Osteoblast (primary cell): ENCODE measurements around the gene CPNE8. TPM values are rescaled to one million over a fixed set of nuclear protein-coding genes. Genes with fewer than 3 reads are reported as not detected.

Experiments
- DNase-seq: peaks from one replicate; pipeline ENCODE4 v3.0.0; 2011; ENCODE audit warnings: low spot score, mixed read lengths; ENCODE audit not compliant: insufficient read length; ENCODE audit errors: missing footprints
- H2AFZ ChIP-seq: 2 replicates; pipeline ENCODE4 v1.6.0; 2011; ENCODE audit warnings: mild to moderate bottlenecking, low read length
- H3K27ac ChIP-seq: 2 replicates; pipeline ENCODE4 v1.5.1; 2011; ENCODE audit warnings: mild to moderate bottlenecking, low read depth, low read length, moderate library complexity
- H3K27me3 ChIP-seq: 2 replicates; pipeline ENCODE4 v1.6.0; 2012; ENCODE audit warnings: mild to moderate bottlenecking, control low read depth, inconsistent platforms, low read length, moderate library complexity; ENCODE audit not compliant: insufficient read depth
- H3K36me3 ChIP-seq: 2 replicates; pipeline ENCODE4 v1.5.1; 2011; ENCODE audit warnings: mild to moderate bottlenecking, low read length, control low read depth, moderate library complexity; ENCODE audit not compliant: insufficient read depth
- H3K4me1 ChIP-seq: 2 replicates; pipeline ENCODE4 v1.5.1; 2011; ENCODE audit warnings: mild to moderate bottlenecking, low read length, control low read depth, moderate library complexity; ENCODE audit not compliant: insufficient read depth
- H3K4me2 ChIP-seq: 2 replicates; pipeline ENCODE4 v1.6.0; 2011; ENCODE audit warnings: mild to moderate bottlenecking, low read length; ENCODE audit not compliant: insufficient read depth
- H3K4me3 ChIP-seq: fragments of 200-600 bp; sonication (generic); 3 replicates; pipeline ENCODE4 v1.5.1; 2012; ENCODE audit warnings: mild to moderate bottlenecking, low read length, inconsistent platforms; ENCODE audit not compliant: insufficient read depth
- H3K79me2 ChIP-seq: 2 replicates; pipeline ENCODE4 v1.6.0; 2012; ENCODE audit warnings: mild to moderate bottlenecking, low read length, control low read depth, inconsistent platforms; ENCODE audit not compliant: insufficient read depth
- H3K9me3 ChIP-seq: 2 replicates; pipeline ENCODE4 v1.5.1; 2011; ENCODE audit warnings: low read depth, low read length, control low read depth
- H4K20me1 ChIP-seq: 2 replicates; pipeline ENCODE4 v1.6.0; 2012; ENCODE audit warnings: mild to moderate bottlenecking, low read length, control low read depth; ENCODE audit not compliant: insufficient read depth
- CTCF ChIP-seq: IDR thresholded peaks from 2 replicates; pipeline ENCODE4 v1.5.1; 2011; ENCODE audit warnings: mild to moderate bottlenecking, low read depth, low read length, moderate library complexity; ENCODE audit errors: extremely low read depth
- total RNA-seq: library from RNA; depleted of rRNA; stranded (reverse); fragments of >200 nt; gene quantifications from 2 replicates; pipeline ENCODE4 v1.2.3, GENCODE V29; 2012

Gene CPNE8
- total RNA-seq, 1 donor: 20.6 TPM

GRCh38 chr12:38912116-38912515 lies 6.7 kb upstream of the CPNE8 start:
- Histone ChIP-seq H3K9me3 (no peaks in the 10 kb centered on the region), H3K36me3 (no peaks in the 10 kb centered on the region), H4K20me1 (no peaks in the 10 kb centered on the region), H2AFZ (peak overlapping the region; percentile 49), H3K4me2 (no peak overlapping the region), H3K4me3 (no peak overlapping the region), H3K27ac (no peak overlapping the region), H3K4me1 (no peaks in the 10 kb centered on the region), H3K79me2 (no peaks in the 10 kb centered on the region), H3K27me3 (no peaks in the 10 kb centered on the region)
- DNase-seq: peak; percentile 10
- no peak for TF ChIP-seq CTCF

DNA sequence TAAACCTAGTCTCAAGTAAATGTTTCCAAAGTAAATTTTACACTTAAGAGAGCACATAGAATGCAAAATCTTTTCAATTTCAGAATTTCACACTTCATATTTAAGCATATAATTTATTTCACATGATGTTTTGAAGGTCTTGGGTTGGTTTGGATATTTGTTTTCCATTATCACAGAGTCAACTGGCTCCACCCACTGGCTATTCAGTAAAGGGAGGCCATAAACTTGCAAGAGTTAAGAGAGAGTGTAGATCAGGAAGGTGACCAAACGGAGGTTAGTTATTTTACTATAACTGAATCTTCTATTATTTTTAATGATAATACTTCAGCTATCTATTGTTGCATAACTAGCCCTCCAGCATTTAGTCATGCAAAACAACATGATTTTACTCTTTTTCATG lies 6.2 kb upstream of the CPNE8 start:
- H2AFZ ChIP-seq: no peak overlapping the region
- H3K4me1 ChIP-seq: no peaks in the 10 kb centered on the region
- H3K27ac ChIP-seq: no peak overlapping the region
- H3K9me3 ChIP-seq: no peaks in the 10 kb centered on the region
- no peak overlapping the region for H3K4me2 ChIP-seq
- no peak for TF ChIP-seq CTCF
- H3K27me3 ChIP-seq: no peaks in the 10 kb centered on the region
- H3K79me2 ChIP-seq: no peaks in the 10 kb centered on the region
- H4K20me1 ChIP-seq: no peaks in the 10 kb centered on the region
- no peaks in the 10 kb centered on the region for H3K36me3 ChIP-seq
- no peak for DNase-seq
- H3K4me3 ChIP-seq: no peak overlapping the region

DNA sequence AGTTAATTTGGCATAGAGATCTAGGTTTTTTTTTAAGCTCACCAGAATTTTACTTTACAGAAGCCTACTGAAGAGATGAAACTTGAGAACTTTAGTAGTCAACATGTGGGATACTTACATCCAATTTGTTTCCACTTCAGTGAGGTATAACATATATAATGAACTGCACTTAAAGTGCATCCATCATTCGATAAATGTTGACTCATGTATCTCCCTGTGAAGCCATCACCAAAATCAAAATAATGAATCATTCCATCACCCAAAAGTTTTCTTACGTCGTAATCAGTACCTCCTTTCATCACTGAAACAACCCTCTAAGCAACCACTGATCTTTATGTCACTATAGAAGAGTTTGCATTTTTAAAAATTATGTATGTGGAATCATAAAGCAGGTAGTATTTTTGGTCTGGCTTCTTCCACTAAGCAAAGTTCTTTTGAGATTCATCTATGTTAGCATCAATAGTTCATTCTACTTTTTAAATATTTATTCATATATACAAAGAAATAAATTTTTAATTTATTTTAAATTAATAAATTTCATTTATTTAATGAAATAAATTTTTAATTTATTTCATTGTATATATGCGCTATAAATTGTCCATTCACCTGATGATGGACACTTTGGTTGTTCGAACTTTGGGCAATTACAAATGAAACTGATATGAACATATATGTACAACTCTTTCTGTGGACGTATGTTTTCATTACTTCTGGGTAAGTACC lies 2.0 kb upstream of the CPNE8 start:
- peak overlapping the region; percentile 82 for H3K4me3 ChIP-seq
- peaks cover 6% of the 10 kb centered on the region for H3K79me2 ChIP-seq
- peaks cover 6% of the 10 kb centered on the region for H3K4me1 ChIP-seq
- peak; percentile 35 for DNase-seq
- H3K27ac ChIP-seq: peak overlapping the region; percentile 32
- no peaks in the 10 kb centered on the region for H3K36me3 ChIP-seq
- H3K27me3 ChIP-seq: no peaks in the 10 kb centered on the region
- no peaks in the 10 kb centered on the region for H3K9me3 ChIP-seq
- H3K4me2 ChIP-seq: peak overlapping the region; percentile 99
- TF ChIP-seq CTCF: no peak
- no peaks in the 10 kb centered on the region for H4K20me1 ChIP-seq
- H2AFZ ChIP-seq: peak overlapping the region; percentile 98

DNA sequence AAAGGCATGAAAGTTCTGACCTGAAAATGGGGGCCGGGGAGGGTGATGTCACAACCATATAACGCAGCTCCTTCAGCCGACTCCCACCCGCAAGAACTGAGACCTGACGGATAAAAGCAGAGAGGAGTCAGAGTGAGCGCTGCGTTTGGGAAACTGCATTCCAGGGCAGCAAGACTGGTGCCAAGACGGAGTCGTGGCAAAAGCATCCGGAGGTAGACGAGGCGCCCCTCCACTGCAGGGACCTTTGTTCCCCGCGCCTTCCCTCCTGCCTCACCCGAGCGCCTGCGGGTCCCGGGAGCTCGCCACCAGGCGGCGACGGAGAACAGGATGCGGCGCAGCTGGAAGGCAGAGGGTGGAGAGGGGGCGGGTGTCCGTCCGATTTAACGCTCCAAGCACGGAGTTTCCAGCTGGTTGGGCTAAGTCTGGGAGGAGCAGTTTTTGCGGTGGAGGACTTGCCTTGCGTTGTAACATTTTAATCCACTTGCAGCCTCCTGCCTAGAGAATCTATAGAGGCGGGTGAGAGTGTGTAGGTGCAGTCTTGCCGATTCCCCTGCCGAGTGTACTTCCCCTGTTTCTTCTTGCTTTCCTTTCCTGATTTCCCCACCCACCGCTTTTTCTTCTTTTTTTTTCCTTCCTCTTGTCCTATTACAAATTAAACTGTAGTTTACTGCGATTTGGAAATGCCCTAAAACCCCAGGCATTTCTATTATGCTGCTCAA lies 1.2 kb upstream of the CPNE8 start:
- H3K9me3 ChIP-seq: no peaks in the 10 kb centered on the region
- H4K20me1 ChIP-seq: no peaks in the 10 kb centered on the region
- H3K36me3 ChIP-seq: no peaks in the 10 kb centered on the region
- DNase-seq: peak; percentile 90
- peak overlapping the region; percentile 98 for H2AFZ ChIP-seq
- H3K27me3 ChIP-seq: no peaks in the 10 kb centered on the region
- peaks cover 6% of the 10 kb centered on the region for H3K4me1 ChIP-seq
- peak overlapping the region; percentile 76 for H3K27ac ChIP-seq
- peak overlapping the region; percentile 82 for H3K4me3 ChIP-seq
- peak overlapping the region; percentile 99 for H3K4me2 ChIP-seq
- peak; percentile 87 for TF ChIP-seq CTCF
- peaks cover 9% of the 10 kb centered on the region for H3K79me2 ChIP-seq
